Activated naive CD8-positive, alpha-beta T cell treated with anti-CD3 and anti-CD28 coated beads for 36 hours (primary cell): Measurements from ENCODE around the gene GALNT18. TPM values are rescaled to one million over a fixed set of nuclear protein-coding genes. Genes with fewer than 3 reads are reported as not detected.

Experiments used
- DNase-seq: peaks from one replicate; pipeline ENCODE4 v3.0.0; 2021
- H3K27ac Mint-ChIP-seq: one replicate; pipeline ENCODE4 v1.8.0; 2022; ENCODE audit warnings: mild to moderate bottlenecking, moderate library complexity, mixed read lengths
- H3K27me3 Mint-ChIP-seq: one replicate; pipeline ENCODE4 v1.8.0; 2022; ENCODE audit warnings: mild to moderate bottlenecking, mixed read lengths
- H3K36me3 Mint-ChIP-seq: one replicate; pipeline ENCODE4 v1.8.0; 2021; ENCODE audit warnings: mild to moderate bottlenecking, mixed read lengths
- H3K4me1 Mint-ChIP-seq: one replicate; pipeline ENCODE4 v1.8.0; 2021; ENCODE audit warnings: mixed read lengths
- H3K4me3 Mint-ChIP-seq: one replicate; pipeline ENCODE4 v1.8.0; 2022; ENCODE audit warnings: mild to moderate bottlenecking, moderate library complexity, mixed read lengths
- H3K9me3 Mint-ChIP-seq: one replicate; pipeline ENCODE4 v1.8.0; 2022; ENCODE audit warnings: mixed read lengths
- total RNA-seq, 2 experiments: library from RNA; stranded (reverse); gene quantifications; one replicate each; pipeline ENCODE4 v1.2.3, GENCODE V29; 2021

GALNT18 gene
- total RNA-seq, 2 experiments from 2014 or later = 10.0 to 10.5 TPM

DNA sequence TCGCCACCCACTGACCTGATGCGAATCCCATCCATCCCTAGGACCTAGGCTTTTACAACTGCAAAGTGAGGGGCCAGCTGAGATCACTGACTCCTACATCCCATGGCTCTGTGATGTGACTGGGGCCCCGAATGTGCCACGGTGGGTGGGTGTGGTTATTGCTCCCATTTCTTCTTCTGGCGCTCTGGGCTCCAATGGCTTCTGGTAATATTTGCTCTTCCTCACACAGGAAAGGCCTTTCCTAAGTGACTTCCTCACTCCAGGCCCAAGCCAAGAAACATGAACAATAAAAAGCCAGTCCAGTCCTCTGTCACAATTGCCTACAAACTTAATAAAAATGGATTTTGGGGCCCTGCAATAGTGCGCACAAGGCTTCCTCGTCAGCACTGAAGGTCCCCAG lies 78.1 kb downstream of the GALNT18 start:
- no peaks in the 10 kb centered on the region for H3K27me3 Mint-ChIP-seq
- no peak overlapping the region for H3K27ac Mint-ChIP-seq
- no peaks in the 10 kb centered on the region for H3K4me1 Mint-ChIP-seq
- no peak overlapping the region for H3K4me3 Mint-ChIP-seq
- H3K36me3 Mint-ChIP-seq = no peaks in the 10 kb centered on the region
- no peak for DNase-seq
- no peaks in the 10 kb centered on the region for H3K9me3 Mint-ChIP-seq

- DNase-seq = no peak
- Mint-ChIP-seq H3K4me1 (no peaks in the 10 kb centered on the region), H3K27ac (no peak overlapping the region), H3K27me3 (peaks cover 3% of the 10 kb centered on the region), H3K9me3 (no peaks in the 10 kb centered on the region), H3K36me3 (no peaks in the 10 kb centered on the region), H3K4me3 (no peak overlapping the region)
Measured at GRCh38 chr11:11540157-11540556, 81.6 kb downstream of the GALNT18 start.

DNA sequence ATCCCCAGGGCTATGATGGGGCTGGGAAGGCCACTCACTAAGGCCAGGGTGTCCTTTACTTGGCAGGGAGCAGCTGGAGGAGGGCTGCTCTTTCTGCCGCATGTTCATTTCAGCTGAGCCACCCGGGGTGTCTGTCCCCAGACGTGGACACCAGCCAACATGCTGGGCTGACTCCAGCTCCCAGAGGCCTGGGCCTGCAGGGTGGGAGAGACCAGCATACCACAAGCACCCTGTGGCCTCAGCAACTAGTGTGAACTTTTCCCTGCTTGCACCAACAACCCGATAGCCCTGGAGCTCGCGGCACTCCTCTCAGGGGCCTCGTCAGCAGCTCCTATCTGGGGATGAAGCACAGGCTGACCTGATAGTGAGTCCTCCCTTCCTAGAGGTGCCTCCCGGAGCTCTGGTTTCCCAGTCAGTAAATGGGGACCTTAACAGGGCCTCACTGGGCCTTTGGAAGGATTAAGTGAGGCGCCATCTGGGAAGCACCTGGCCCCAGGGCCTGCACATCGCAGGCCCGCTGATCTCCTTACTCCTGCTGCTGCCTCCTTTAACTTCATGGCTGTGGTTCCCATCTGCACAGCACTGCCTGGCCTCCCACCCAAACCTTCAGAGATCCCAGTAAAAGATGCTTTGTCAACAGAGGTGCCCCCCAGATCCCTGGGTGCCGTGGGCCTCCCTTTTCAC lies 83.4 kb downstream of the GALNT18 start:
- Mint-ChIP-seq H3K36me3 (no peaks in the 10 kb centered on the region), H3K9me3 (no peaks in the 10 kb centered on the region), H3K4me3 (no peak overlapping the region), H3K27me3 (peaks cover 3% of the 10 kb centered on the region), H3K4me1 (no peaks in the 10 kb centered on the region), H3K27ac (no peak overlapping the region)
- no peak for DNase-seq

- H3K4me1 Mint-ChIP-seq = no peaks in the 10 kb centered on the region
Measured at GRCh38 chr11:11537871-11538270, 83.9 kb downstream of the GALNT18 start.

GRCh38 chr11:11537372-11537771 lies 84.4 kb downstream of the GALNT18 start:
- Mint-ChIP-seq H3K4me1 (no peaks in the 10 kb centered on the region), H3K27ac (no peak overlapping the region), H3K9me3 (no peaks in the 10 kb centered on the region), H3K4me3 (no peak overlapping the region), H3K36me3 (no peaks in the 10 kb centered on the region), H3K27me3 (peaks cover 3% of the 10 kb centered on the region)
- no peak for DNase-seq

More at GRCh38 chr11:11537871-11538270, 83.9 kb downstream of the GALNT18 start:
- Mint-ChIP-seq H3K4me3 (no peak overlapping the region), H3K27me3 (peaks cover 3% of the 10 kb centered on the region), H3K27ac (no peak overlapping the region), H3K36me3 (no peaks in the 10 kb centered on the region), H3K9me3 (no peaks in the 10 kb centered on the region)
- DNase-seq = no peak

DNA sequence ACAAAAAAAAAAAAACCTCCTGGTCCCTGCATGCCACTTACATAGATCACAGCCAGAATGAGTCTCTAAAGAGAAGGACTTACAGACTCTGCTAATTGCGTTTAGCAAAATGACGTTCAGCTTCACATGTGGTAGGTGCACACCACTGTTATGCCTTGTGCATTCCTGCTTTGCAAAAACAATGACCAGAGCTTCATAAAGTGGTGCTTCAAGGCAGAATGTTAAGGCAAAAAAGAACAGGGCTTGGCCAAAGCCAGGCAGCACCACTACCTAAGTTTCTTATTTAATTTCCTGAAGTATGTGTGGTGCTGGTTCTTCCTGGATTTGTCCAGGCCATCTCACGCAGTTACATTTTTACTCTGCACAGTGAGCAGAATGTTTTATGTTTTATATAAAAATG lies 85.2 kb downstream of the GALNT18 start:
- no peaks in the 10 kb centered on the region for H3K36me3 Mint-ChIP-seq
- H3K9me3 Mint-ChIP-seq = no peaks in the 10 kb centered on the region
- H3K4me3 Mint-ChIP-seq = no peak overlapping the region
- no peak overlapping the region for H3K27ac Mint-ChIP-seq
- no peaks in the 10 kb centered on the region for H3K4me1 Mint-ChIP-seq
- peaks cover 3% of the 10 kb centered on the region for H3K27me3 Mint-ChIP-seq
- no peak for DNase-seq

DNA sequence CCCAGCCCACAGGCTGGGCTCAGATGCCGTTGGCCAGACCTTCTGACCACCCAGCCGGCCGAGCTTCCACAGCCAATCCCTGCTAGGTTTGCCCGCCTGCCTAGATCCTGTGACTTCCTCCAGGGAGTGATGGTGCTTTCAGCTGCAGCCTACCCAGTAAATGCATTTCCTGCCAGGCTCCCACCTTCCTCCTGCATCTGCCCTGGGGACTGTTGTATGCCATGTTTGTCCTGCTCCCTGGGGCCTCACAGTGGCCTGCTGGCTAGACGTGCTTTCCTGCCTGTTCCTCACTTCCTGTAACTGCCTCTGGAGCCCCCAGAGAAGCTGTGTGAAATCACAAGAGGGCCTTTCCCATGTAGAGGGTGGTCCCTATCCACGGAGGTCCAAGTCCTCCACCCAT lies 86.2 kb downstream of the GALNT18 start:
- Mint-ChIP-seq H3K4me3 (no peak overlapping the region), H3K27me3 (peaks cover 3% of the 10 kb centered on the region), H3K27ac (no peak overlapping the region), H3K9me3 (no peaks in the 10 kb centered on the region), H3K4me1 (no peaks in the 10 kb centered on the region), H3K36me3 (no peaks in the 10 kb centered on the region)
- DNase-seq = no peak

GRCh38 chr11:11534981-11535380 lies 86.8 kb downstream of the GALNT18 start:
- no peak for DNase-seq
- Mint-ChIP-seq H3K27ac (no peak overlapping the region), H3K27me3 (peaks cover 3% of the 10 kb centered on the region), H3K9me3 (no peaks in the 10 kb centered on the region), H3K36me3 (no peaks in the 10 kb centered on the region), H3K4me3 (no peak overlapping the region), H3K4me1 (no peaks in the 10 kb centered on the region)

DNA sequence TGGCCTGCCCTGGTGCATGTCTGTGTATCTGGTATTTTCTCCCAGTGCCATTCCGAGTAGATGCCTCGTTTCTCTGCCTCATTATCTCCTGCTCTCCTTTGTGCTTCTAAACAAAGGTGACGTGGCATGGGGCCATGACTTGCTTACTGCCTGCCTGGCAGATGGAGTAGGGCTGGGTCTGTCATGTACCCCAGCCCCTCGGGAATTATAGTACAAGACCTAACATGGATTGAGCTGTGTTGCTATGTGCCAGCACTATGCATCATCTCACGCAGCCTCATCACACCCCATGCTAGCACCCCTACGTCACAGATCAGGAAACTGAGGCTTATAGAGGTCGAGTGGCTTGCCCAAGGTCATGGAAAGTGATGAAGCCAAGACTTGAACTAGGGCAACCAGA lies 88.1 kb downstream of the GALNT18 start:
- Mint-ChIP-seq H3K27me3 (peaks cover 3% of the 10 kb centered on the region), H3K36me3 (no peaks in the 10 kb centered on the region), H3K9me3 (no peaks in the 10 kb centered on the region), H3K4me1 (no peaks in the 10 kb centered on the region), H3K27ac (no peak overlapping the region), H3K4me3 (no peak overlapping the region)
- DNase-seq = no peak

- no peaks in the 10 kb centered on the region for H3K9me3 Mint-ChIP-seq
- no peak for DNase-seq
- no peaks in the 10 kb centered on the region for H3K36me3 Mint-ChIP-seq
- no peak overlapping the region for H3K27ac Mint-ChIP-seq
- no peaks in the 10 kb centered on the region for H3K4me1 Mint-ChIP-seq
- no peak overlapping the region for H3K4me3 Mint-ChIP-seq
- H3K27me3 Mint-ChIP-seq = peaks cover 3% of the 10 kb centered on the region
Measured at GRCh38 chr11:11533057-11533456, 88.7 kb downstream of the GALNT18 start.

DNA sequence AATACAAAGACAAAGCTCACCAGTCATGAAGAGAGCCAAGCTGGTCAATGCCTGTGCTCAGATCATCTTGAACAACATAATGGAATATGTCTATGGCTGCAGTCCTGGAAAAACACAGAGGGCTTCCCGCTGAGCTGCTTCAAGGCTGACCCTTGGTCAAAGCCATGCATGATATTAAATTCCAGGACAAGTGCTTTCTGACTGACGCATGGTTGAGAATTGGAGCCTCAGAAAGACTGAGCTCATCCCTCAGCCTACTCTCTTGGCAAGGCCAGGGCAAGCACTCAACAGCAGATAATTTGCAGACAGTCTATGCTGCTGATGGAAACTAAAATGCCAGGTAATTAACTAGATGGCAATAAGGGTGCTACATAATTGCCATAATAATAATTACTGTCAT lies 89.2 kb downstream of the GALNT18 start:
- no peak for DNase-seq
- Mint-ChIP-seq H3K36me3 (no peaks in the 10 kb centered on the region), H3K27me3 (peaks cover 3% of the 10 kb centered on the region), H3K4me3 (no peak overlapping the region), H3K9me3 (no peaks in the 10 kb centered on the region), H3K27ac (no peak overlapping the region), H3K4me1 (no peaks in the 10 kb centered on the region)

- no peaks in the 10 kb centered on the region for H3K4me1 Mint-ChIP-seq
- H3K9me3 Mint-ChIP-seq = no peaks in the 10 kb centered on the region
- no peaks in the 10 kb centered on the region for H3K36me3 Mint-ChIP-seq
- H3K27ac Mint-ChIP-seq = no peak overlapping the region
- H3K4me3 Mint-ChIP-seq = no peak overlapping the region
- H3K27me3 Mint-ChIP-seq = peaks cover 3% of the 10 kb centered on the region
- no peak for DNase-seq
Measured at GRCh38 chr11:11531131-11531908, 90.5 kb downstream of the GALNT18 start.

DNA sequence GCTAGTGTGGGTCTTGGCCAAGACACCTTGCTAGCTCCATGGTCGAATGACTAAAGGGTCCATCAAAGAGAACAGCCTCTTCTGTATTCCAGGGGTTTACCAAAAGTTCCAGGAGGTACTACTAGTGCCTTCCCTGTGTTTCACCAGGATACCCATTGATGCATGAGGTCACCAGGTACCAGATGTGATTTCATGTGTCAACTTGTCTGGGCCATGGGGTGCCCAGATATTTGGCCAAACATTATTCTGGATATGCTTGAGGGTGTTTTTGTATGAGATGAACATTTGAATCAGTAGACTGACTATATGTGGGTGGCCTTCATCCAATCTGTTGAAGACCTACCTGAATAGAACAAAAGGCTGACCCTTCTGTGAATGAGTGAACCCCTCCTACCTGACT lies 92.8 kb downstream of the GALNT18 start:
- no peaks in the 10 kb centered on the region for H3K4me1 Mint-ChIP-seq
- H3K4me3 Mint-ChIP-seq = no peak overlapping the region
- H3K36me3 Mint-ChIP-seq = no peaks in the 10 kb centered on the region
- DNase-seq = no peak
- no peak overlapping the region for H3K27ac Mint-ChIP-seq
- H3K9me3 Mint-ChIP-seq = no peaks in the 10 kb centered on the region
- H3K27me3 Mint-ChIP-seq = no peaks in the 10 kb centered on the region

DNA sequence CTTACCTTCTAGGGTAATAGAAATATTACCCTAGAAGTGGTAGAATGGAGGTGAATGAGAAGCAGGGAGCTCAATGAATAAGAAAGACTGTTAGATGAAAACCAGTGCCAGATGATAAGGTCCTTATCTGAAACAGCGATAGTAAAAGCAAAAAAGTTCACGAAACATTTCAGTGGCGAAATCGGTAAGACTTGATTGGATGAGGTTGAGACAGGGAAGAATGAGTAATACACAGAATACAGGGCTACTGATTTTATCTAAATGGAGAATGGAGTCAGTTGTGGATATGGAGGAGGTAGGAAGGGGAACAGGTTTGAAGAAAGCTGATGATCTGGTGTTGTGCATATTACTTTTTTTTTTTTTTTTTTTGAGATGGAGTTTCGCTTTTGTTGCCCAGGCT lies 96.5 kb downstream of the GALNT18 start:
- no peaks in the 10 kb centered on the region for H3K27me3 Mint-ChIP-seq
- H3K4me3 Mint-ChIP-seq = no peak overlapping the region
- no peak overlapping the region for H3K27ac Mint-ChIP-seq
- H3K36me3 Mint-ChIP-seq = no peaks in the 10 kb centered on the region
- no peak for DNase-seq
- peaks cover 8% of the 10 kb centered on the region for H3K4me1 Mint-ChIP-seq
- no peaks in the 10 kb centered on the region for H3K9me3 Mint-ChIP-seq

DNA sequence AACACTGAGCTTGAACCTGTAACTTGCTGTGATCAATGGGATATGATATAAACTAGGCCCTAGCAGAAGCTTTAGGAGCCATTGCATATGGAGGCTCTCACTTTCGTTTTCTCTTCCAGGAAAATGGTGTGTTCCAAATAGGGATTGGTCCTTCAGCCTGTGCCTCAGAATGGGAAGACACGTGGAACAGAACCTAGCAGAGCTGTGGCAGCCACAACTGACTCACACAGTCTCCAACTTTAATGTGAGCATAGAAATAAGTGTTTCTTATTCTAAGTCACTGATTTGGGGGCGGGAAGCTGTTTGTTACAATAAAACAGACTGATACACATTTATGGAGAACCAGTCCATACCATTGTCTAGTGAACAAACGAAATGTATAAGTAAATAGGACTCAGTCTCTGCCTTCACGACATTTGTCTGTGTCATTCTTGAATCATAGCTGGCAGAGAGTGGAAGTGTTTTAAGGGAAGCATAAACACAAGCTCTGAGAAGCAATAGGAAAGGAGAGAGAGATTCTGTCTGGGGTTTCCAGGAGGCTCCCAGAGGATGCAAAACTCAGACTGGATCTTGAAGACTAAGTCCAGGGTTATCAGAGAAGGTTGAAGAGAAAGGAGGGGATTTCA lies 97.3 kb downstream of the GALNT18 start:
- Mint-ChIP-seq H3K27ac (no peak overlapping the region), H3K9me3 (no peaks in the 10 kb centered on the region), H3K27me3 (no peaks in the 10 kb centered on the region), H3K36me3 (no peaks in the 10 kb centered on the region), H3K4me3 (no peak overlapping the region), H3K4me1 (peaks cover 8% of the 10 kb centered on the region)
- no peak for DNase-seq
